BJ (cell line): Measurements from ENCODE around the gene TMEM119. TPM values are rescaled to one million over a fixed set of nuclear protein-coding genes. Genes with fewer than 3 reads are reported as not detected.
"Not testable (repeated sequence)": the region's sequence is repeated elsewhere in the genome, so short reads cannot be mapped to it uniquely, and the experiment has no call there.

Experiments
- CTCF ChIA-PET: fragments of 350-600 bp; formaldehyde crosslinking; extraction: SDS; loops from one replicate; lab custom pipeline; 2021; ENCODE audit warnings: antibody characterized with exemption, inconsistent platforms; lab: Yijun Ruan, JAX
- POLR2A ChIA-PET: fragments of 300-600 bp; sonication (Branson Sonifier 250); formaldehyde crosslinking; extraction: SDS; loops from one replicate; lab custom pipeline; 2021; ENCODE audit warnings: antibody characterized with exemption; lab: Charles Lee
- DNase-seq: peaks from one replicate; pipeline ENCODE4 v3.0.0-alpha.2; 2011; ENCODE audit warnings: low read depth
- H3K27me3 ChIP-seq: 2 replicates; pipeline ENCODE4 v1.6.0; 2011; ENCODE audit warnings: low read length; ENCODE audit not compliant: control insufficient read depth, insufficient read depth
- H3K36me3 ChIP-seq: 2 replicates; pipeline ENCODE4 v1.5.1; 2011; ENCODE audit warnings: low read length; ENCODE audit not compliant: control insufficient read depth, insufficient read depth
- H3K4me3 ChIP-seq: 2 replicates; pipeline ENCODE4 v1.5.1; 2011; ENCODE audit warnings: low read depth, mild to moderate bottlenecking, control low read depth, low read length
- CTCF ChIP-seq: IDR thresholded peaks from 2 replicates; pipeline ENCODE4 v1.5.1; 2011; ENCODE audit warnings: low read depth, mild to moderate bottlenecking, control low read depth, inconsistent platforms, low read length, moderate library complexity; ENCODE audit not compliant: insufficient read depth
- polyA plus RNA-seq: library from polyadenylated mRNA; depleted of rRNA; stranded (reverse); fragments of >200 nt; gene quantifications from 2 replicates; pipeline ENCODE4 v1.2.3, GENCODE V29; 2011

The TMEM119 gene
- polyA plus RNA-seq, 1 experiment = 80.6 TPM

- no peak for TF ChIP-seq CTCF
- ChIA-PET CTCF (interaction anchor here (1.6 to 3.0 kb wide), 2 partner anchors 24 kb away, joined by 7 to 16 read pairs; no protein-coding TSS in a partner anchor), POLR2A (no interaction called here)
- Histone ChIP-seq H3K27me3 (no peaks in the 10 kb centered on the region), H3K4me3 (no peak overlapping the region), H3K36me3 (peaks cover 4% of the 10 kb centered on the region; the same call in 1 of the 2 replicates)
- DNase-seq = no peak
These were observed 3.5 kb downstream of the TMEM119 start for GRCh38 chr12:108594323-108594903.

- CTCF ChIA-PET = interaction anchor here (0.6 to 1.6 kb wide), 2 partner anchors 26 to 763 kb away, joined by 3 to 7 read pairs; no protein-coding TSS in a partner anchor
- no peaks in the 10 kb centered on the region; the same call in 1 of the 2 replicates for H3K27me3 ChIP-seq
- H3K4me3 ChIP-seq = no peak overlapping the region
- no peak for DNase-seq
- POLR2A ChIA-PET = no interaction called here
- H3K36me3 ChIP-seq = peaks cover 4% of the 10 kb centered on the region; the same call in 1 of the 2 replicates
- TF ChIP-seq CTCF = no peak
These were observed 5.6 kb downstream of the TMEM119 start for GRCh38 chr12:108592033-108592909.

- H3K4me3 ChIP-seq = no peak overlapping the region
- no peak for TF ChIP-seq CTCF
- peaks cover 4% of the 10 kb centered on the region; the same call in 1 of the 2 replicates for H3K36me3 ChIP-seq
- CTCF ChIA-PET = interaction anchor here (0.7 kb wide), 1 partner anchor 26 kb away, joined by 3 read pairs; no protein-coding TSS in a partner anchor
- no peak for DNase-seq
- H3K27me3 ChIP-seq = no peaks in the 10 kb centered on the region; the same call in 1 of the 2 replicates
- POLR2A ChIA-PET = no interaction called here
These were observed 6.5 kb downstream of the TMEM119 start for GRCh38 chr12:108591267-108591980.

GRCh38 chr12:108590463-108590862 is 7.4 kb downstream of the TMEM119 start:
- POLR2A ChIA-PET, H3K36me3 ChIP-seq, H3K4me3 ChIP-seq, H3K27me3 ChIP-seq, DNase-seq: not testable (repeated sequence)
- CTCF ChIA-PET = interaction anchor here (0.7 to 1.1 kb wide), 2 partner anchors 25 to 26 kb away, joined by 3 to 5 read pairs; no protein-coding TSS in a partner anchor

- ChIA-PET CTCF (interaction anchor here (1.1 to 1.5 kb wide), 2 partner anchors 10 to 26 kb away, joined by 4 to 5 read pairs; no protein-coding TSS in a partner anchor), POLR2A (no interaction called here)
- no peak for DNase-seq
- TF ChIP-seq CTCF = no peak
- Histone ChIP-seq H3K36me3 (peaks cover 4% of the 10 kb centered on the region; the same call in 1 of the 2 replicates), H3K27me3 (no peaks in the 10 kb centered on the region; the same call in 1 of the 2 replicates), H3K4me3 (no peak overlapping the region)
These were observed 8.0 kb downstream of the TMEM119 start for GRCh38 chr12:108589840-108590229.
